ENCODE data around the gene RNF167. TPM values are rescaled to one million over a fixed set of nuclear protein-coding genes. Genes with fewer than 3 reads are reported as not detected.

RNF167 gene
- total RNA-seq, 6 experiments from 2014 or later: 52.1 to 73.5 (median 57.5) TPM

GRCh38 chr17:4935650-4936049 lies 4.4 kb upstream of the RNF167 start:
- Histone ChIP-seq H3K36me3 (peaks cover 0 to 18% (median 2%) of the 10 kb centered on the region in 4 donors), H3K9me3 (no peaks in the 10 kb centered on the region), H3K4me1 (peaks cover 0 to 21% (median 9%) of the 10 kb centered on the region in 4 donors), H3K27ac (no peak overlapping the region), H3K27me3 (no peaks in the 10 kb centered on the region), H3K4me3 (no peak overlapping the region)
- ATAC-seq (no peak), DNase-seq (no peak)
- intact Hi-C loops (cut with DNase I): no loop called here
- TF ChIP-seq POLR2A (IDR thresholded peaks at IDR 0.05) (no peak), CTCF (IDR thresholded peaks at IDR 0.05) (no peak)

- intact Hi-C loops (cut with DNase I): no loop called here
- DNase-seq (no peak), ATAC-seq (no peak)
- H3K9me3 ChIP-seq: no peaks in the 10 kb centered on the region
- WGBS (ENCODE audit: insufficient coverage, low coverage, low lambda C conversion rate, missing lambda C conversion rate): 100% methylated on average over 2 of the region's 3 CpGs
- H3K36me3 ChIP-seq: peaks cover 0 to 18% (median 2%) of the 10 kb centered on the region in 4 donors
- TF ChIP-seq CTCF (IDR thresholded peaks at IDR 0.05) (no peak), POLR2A (IDR thresholded peaks at IDR 0.05) (no peak)
- H3K27me3 ChIP-seq: no peaks in the 10 kb centered on the region
- H3K4me1 ChIP-seq: peaks cover 0 to 28% (median 12%) of the 10 kb centered on the region in 4 donors
- H3K4me3 ChIP-seq: no peak overlapping the region
- no peak overlapping the region for H3K27ac ChIP-seq
Measured at GRCh38 chr17:4936436-4936835, 3.6 kb upstream of the RNF167 start.

- DNase-seq: no peak
- no peak for ATAC-seq
- intact Hi-C loops (cut with DNase I): no loop called here
- WGBS (ENCODE audit: insufficient coverage, low coverage, low lambda C conversion rate, missing lambda C conversion rate): no CpG with 5 or more reads among the region's 16 CpGs
- Histone ChIP-seq H3K27ac (no peak overlapping the region), H3K4me3 (no peak overlapping the region), H3K9me3 (no peaks in the 10 kb centered on the region), H3K36me3 (peaks cover 0 to 22% (median 2%) of the 10 kb centered on the region in 4 donors), H3K27me3 (no peaks in the 10 kb centered on the region), H3K4me1 (peaks cover 0 to 34% (median 14%) of the 10 kb centered on the region in 4 donors)
- TF ChIP-seq CTCF (IDR thresholded peaks at IDR 0.05) (no peak), POLR2A (IDR thresholded peaks at IDR 0.05) (no peak)
Measured at GRCh38 chr17:4937553-4937952, 2.5 kb upstream of the RNF167 start.

- WGBS (ENCODE audit: insufficient coverage, low coverage, low lambda C conversion rate, missing lambda C conversion rate): 100% methylated on average over 6 of the region's 11 CpGs
- no peak overlapping the region for H3K27ac ChIP-seq
- no peaks in the 10 kb centered on the region for H3K27me3 ChIP-seq
- ATAC-seq (no peak), DNase-seq (no peak)
- H3K36me3 ChIP-seq: peaks cover 0 to 27% (median 3%) of the 10 kb centered on the region in 4 donors
- no peak for TF ChIP-seq POLR2A (IDR thresholded peaks at IDR 0.05)
- no peak for TF ChIP-seq CTCF (IDR thresholded peaks at IDR 0.05)
- intact Hi-C loops (cut with DNase I): no loop called here
- H3K9me3 ChIP-seq: no peaks in the 10 kb centered on the region
- H3K4me1 ChIP-seq: peaks cover 0 to 34% (median 14%) of the 10 kb centered on the region in 4 donors
- no peak overlapping the region for H3K4me3 ChIP-seq
Measured at GRCh38 chr17:4938069-4938491, 2.0 kb upstream of the RNF167 start.
